KBM-7 (cell line): ENCODE measurements around the gene IPO9.
"Not testable (repeated sequence)": the region's sequence is repeated elsewhere in the genome, so short reads cannot be mapped to it uniquely, and the experiment has no call there.

Experiments
- DNase-seq: peaks from one replicate; pipeline ENCODE4 v3.0.0-alpha.2; 2015
- in situ Hi-C: fragments of 300-500 bp; cut with MboI; formaldehyde crosslinking; loops from 2 replicates; pipeline ENCODE4 v1.14.3; 2020; ENCODE audit warnings: low sequenced_read_pairs, low pct_unique_long_range_greater_than_20kb, mixed read lengths

Gene IPO9

DNA sequence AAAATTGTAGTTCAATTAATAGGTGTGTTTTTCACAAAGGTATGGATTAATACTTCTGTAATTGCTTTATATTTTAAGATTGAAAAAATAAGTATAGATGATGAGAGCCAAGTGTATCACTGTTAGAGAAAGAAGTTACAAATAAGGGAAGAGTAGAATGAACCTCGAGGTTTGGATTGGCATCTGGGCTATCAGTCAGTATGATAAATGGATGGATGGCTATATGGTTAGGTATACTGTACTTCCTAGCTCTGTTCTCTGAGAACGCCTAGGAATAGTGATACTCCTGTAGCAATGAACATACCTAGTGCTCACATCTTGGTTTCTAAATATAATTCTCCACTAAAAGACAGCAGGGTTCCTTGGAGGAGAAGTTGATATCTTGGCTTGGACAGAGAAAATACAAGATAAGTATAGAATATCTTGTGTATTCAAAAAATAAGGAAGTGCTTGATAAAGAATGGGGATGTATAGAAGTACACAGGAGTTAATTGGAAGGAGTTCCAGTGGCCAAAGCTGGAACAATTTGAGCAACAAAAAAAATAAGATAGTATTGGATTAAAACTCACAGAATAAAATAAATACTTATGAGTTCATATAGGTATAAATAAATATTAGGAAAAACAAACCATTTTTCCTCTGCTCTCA lies 12.4 kb downstream of the IPO9 start:
- in situ Hi-C loops = no loop called here

GRCh38 chr1:201842472-201843027 lies 13.6 kb downstream of the IPO9 start:
- peak; percentile 29 for DNase-seq
- in situ Hi-C loops = no loop called here

More for the DNA sequence above, 12.4 kb downstream of the IPO9 start:
- DNase-seq = peak; percentile 28

- in situ Hi-C loops = no loop called here
Measured at GRCh38 chr1:201845331-201846083, 16.6 kb downstream of the IPO9 start.

DNA sequence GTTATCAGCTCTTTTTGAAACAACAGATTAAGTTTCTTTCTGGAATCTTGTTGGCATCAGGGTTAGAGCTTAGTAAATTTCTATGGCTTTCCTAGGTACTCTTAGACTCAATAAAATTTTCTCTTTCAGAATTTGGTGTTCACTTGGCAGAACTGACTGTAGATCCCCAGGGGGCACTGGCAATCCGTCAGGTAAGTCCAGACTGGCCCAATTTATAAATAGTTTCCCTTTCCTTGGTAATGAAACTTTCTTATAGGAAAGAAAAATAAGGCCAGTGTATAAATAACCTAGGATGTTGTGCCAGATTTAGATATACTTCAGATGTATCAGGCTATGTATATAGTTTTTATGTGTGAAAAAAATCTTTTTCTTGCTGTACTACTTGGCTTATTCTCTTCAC lies 18.2 kb downstream of the IPO9 start:
- DNase-seq = no peak
- in situ Hi-C loops = no loop called here

More at GRCh38 chr1:201845331-201846083, 16.6 kb downstream of the IPO9 start:
- no peak for DNase-seq

- in situ Hi-C loops = no loop called here
- no peak for DNase-seq
Measured at GRCh38 chr1:201848230-201848629, 19.3 kb downstream of the IPO9 start.

DNA sequence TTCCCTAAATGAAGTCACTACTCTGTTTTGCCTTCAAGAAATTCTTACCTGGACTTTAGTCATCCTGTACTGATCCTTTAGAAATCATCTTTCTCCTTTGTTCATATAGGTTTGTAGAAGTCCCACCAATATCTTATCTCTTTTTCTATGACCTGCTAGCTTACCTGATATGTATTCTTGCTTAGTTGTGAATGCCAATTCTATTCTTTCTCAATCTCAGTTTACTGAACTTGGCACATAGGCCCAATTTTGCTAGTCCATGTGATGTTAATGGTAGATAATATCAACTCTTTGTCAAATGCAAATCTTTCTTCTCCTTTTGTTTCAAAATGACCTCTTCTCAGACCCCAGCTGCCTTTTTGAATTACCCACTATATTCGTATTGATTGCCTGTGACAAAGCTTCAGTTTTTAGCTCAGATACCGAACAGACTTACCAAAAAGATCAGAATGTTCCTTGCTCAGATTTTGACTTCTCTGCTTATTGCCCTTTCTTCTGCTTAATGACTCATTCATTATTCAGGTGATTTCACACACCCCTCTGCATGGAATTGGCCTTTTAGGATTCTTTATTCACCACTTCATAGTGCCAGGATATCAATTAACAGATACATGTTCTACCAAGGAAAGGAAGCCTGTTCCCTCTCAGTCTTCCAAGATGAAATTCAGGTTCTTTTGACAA lies 20.6 kb downstream of the IPO9 start:
- in situ Hi-C loops = no loop called here

GRCh38 chr1:201850053-201850397 lies 21.1 kb downstream of the IPO9 start:
- DNase-seq = no peak
- in situ Hi-C loops = no loop called here

More for the DNA sequence above, 20.6 kb downstream of the IPO9 start:
- no peak for DNase-seq

GRCh38 chr1:201851949-201852348 lies 23.0 kb downstream of the IPO9 start:
- in situ Hi-C loops = no loop called here

DNA sequence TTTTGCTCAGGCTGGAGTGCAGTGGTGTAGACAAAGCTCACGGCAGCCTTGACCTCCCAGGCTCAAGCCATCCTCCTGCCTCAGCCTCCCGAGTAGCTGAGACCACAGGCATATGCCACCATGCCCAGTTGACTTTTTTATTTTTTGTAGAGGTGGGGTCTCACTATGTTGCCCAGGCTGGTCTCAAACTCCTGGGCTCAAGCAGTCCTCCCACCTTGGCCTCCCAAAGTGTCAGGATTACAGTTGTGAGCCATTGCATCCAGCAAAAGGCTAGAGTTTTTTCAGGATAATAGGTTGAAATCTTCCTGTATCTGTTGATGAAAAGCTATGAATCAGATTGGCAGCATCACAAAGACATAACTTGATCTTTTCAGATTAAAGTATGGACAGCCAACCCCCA lies 27.8 kb downstream of the IPO9 start:
- in situ Hi-C loops = not testable (repeated sequence)

More at GRCh38 chr1:201851949-201852348, 23.0 kb downstream of the IPO9 start:
- no peak for DNase-seq

GRCh38 chr1:201859424-201859823 lies 30.5 kb downstream of the IPO9 start:
- in situ Hi-C loops = no loop called here
- DNase-seq = no peak

More for the DNA sequence above, 27.8 kb downstream of the IPO9 start:
- DNase-seq = not testable (repeated sequence)

DNA sequence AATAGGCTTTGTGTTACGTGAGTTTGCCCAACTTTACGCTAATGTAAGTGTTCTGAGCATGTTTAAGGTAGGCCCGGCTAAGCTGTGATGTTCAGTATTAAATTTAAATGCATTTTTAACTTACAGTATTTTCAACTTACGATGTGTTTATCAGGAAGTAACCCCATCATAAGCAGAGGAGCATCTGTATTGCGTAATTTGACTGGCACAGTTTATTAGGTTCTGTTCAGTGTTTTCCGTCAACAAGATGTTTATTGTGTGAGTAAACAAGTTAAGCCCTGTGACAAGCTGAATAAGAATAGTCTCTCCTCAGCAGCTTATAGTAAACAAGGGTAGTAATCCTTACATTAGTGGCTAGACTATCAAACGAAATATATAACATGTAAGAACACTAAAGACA lies 32.5 kb downstream of the IPO9 start:
- DNase-seq = no peak
- in situ Hi-C loops = no loop called here

DNA sequence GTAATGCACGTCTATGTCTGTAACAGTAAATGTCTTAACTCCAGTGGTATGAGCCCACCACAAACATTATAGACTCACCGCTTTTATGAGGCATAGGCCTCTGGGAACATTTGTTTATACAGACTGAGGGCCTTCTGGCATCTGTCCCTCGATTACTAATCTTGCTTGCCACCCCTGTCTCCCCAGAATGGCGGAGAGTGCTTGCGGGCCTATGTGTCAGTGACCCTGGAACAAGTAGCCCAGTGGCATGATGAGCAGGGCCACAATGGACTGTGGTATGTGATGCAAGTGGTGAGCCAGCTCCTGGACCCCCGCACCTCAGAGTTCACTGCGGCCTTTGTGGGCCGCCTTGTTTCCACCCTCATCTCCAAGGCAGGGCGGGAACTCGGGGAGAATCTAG lies 41.4 kb downstream of the IPO9 start:
- DNase-seq = no peak
- in situ Hi-C loops = no loop called here

GRCh38 chr1:201874672-201875071 lies 45.7 kb downstream of the IPO9 start:
- DNase-seq = no peak
- in situ Hi-C loops = loop anchor here (25.0 kb wide), 1 partner anchor 238 kb away; the partner anchor contains the start of gene GPR37L1

- no peak for DNase-seq
- in situ Hi-C loops = loop anchor here (25.0 kb wide), 1 partner anchor 236 kb away; the partner anchor contains the start of gene GPR37L1
Measured at GRCh38 chr1:201876148-201876818, 47.3 kb downstream of the IPO9 start.

- in situ Hi-C loops = loop anchor here (25.0 kb wide), 1 partner anchor 234 kb away; the partner anchor contains the start of gene GPR37L1
- peak; percentile 52 for DNase-seq
Measured at GRCh38 chr1:201877877-201878401, 49.0 kb downstream of the IPO9 start.

GRCh38 chr1:201880928-201881571 lies 52.1 kb downstream of the IPO9 start:
- in situ Hi-C loops = loop anchor here (25.0 kb wide), 1 partner anchor 231 kb away; the partner anchor contains the start of gene GPR37L1

DNA sequence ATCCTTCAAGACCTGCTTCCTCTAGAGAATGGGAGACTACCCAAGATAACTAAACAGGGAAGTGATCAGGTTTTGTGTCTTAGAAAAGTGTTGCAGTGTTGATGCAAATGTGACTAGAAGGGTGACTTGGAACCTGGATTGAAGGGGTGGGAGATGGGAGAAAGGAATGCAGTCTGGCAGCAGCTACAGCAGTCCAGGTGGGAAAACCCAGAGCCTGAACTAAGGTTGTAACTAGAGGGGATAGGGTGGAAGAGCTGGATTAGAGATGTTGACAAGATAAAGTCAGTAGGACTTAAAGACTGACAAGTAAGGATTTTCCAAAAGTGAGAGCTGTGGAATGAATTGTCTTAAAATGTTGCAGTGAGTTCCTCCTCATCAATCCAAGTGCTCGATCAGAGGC lies 52.7 kb downstream of the IPO9 start:
- in situ Hi-C loops = loop anchor here (25.0 kb wide), 1 partner anchor 231 kb away; the partner anchor contains the start of gene GPR37L1
- DNase-seq = no peak

More at GRCh38 chr1:201880928-201881571, 52.1 kb downstream of the IPO9 start:
- peak; percentile 45 for DNase-seq

DNA sequence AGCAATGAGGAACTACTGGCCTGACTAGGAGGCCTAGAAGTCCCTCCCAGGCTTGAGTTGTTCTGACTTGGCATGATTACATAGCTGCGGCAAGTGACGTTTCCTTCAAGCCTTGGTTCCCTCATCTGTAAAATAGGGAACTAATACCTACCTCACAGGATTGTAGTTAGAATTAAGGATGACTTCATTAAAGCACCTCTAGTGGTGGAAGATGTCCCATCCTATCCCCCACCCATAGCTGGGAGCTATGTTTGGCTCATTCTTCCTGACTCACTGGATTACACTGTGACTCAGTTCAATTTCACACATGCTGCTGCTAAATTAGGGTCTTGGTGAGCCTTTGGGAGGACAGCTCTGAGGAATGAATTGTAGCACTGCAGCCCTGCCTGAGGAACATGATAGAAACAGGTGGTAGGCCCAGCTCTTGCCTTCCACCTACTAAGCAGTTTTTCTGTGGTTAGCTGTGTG lies 53.7 kb downstream of the IPO9 start:
- in situ Hi-C loops = loop anchor here (25.0 kb wide), 1 partner anchor 230 kb away; the partner anchor contains the start of gene GPR37L1

More for the DNA sequence above, 53.7 kb downstream of the IPO9 start:
- DNase-seq = peak; percentile 85
